Measurements from ENCODE around the gene SCN2B. TPM values are rescaled to one million over a fixed set of nuclear protein-coding genes. Genes with fewer than 3 reads are reported as not detected.

Gene SCN2B
- total and polyA plus RNA-seq, 8 donors, result 0.04 to 0.31 (median 0.06) TPM

GRCh38 chr11:118135796-118136165 is 40.7 kb downstream of the SCN2B start:
- Histone ChIP-seq H3K27me3 (no peaks in the 10 kb centered on the region), H3K4me3 (no peak overlapping the region), H3K4me1 (peaks cover 0 to 5% (median 0%) of the 10 kb centered on the region in 3 donors), H3K27ac (no peak overlapping the region), H3K9me3 (no peaks in the 10 kb centered on the region), H3K36me3 (no peaks in the 10 kb centered on the region)
- FAIRE-seq (no peak), DNase-seq (no peak), ATAC-seq (no peak)
- intact Hi-C loops (cut with DNase I), result no loop called here
- no peak for TF ChIP-seq CTCF (IDR thresholded peaks at IDR 0.05)
- WGBS, 2 donors, result 72 to 79% methylated on average over 3 to 5 of the region's 5 CpGs

GRCh38 chr11:118135051-118135795 is 41.2 kb downstream of the SCN2B start:
- Histone ChIP-seq H3K36me3 (no peaks in the 10 kb centered on the region), H3K27ac (no peak overlapping the region), H3K27me3 (no peaks in the 10 kb centered on the region), H3K4me1 (peaks cover 0 to 5% (median 0%) of the 10 kb centered on the region in 3 donors), H3K4me3 (no peak overlapping the region), H3K9me3 (no peaks in the 10 kb centered on the region)
- WGBS, 2 donors, result 71 to 73% methylated on average over 7 of the region's 7 CpGs
- intact Hi-C loops (cut with DNase I), result no loop called here
- DNase-seq (no peak), ATAC-seq (no peak), FAIRE-seq (no peak)
- TF ChIP-seq CTCF (IDR thresholded peaks at IDR 0.05), result no peak

GRCh38 chr11:118133816-118134215 is 42.6 kb downstream of the SCN2B start:
- ATAC-seq (no peak), FAIRE-seq (no peak), DNase-seq (no peak)
- no peak for TF ChIP-seq CTCF (IDR thresholded peaks at IDR 0.05)
- no peaks in the 10 kb centered on the region for H3K36me3 ChIP-seq
- WGBS, 2 donors, result 92 to 97% methylated on average over 10 of the region's 10 CpGs
- H3K27ac ChIP-seq, result no peak overlapping the region
- no peaks in the 10 kb centered on the region for H3K27me3 ChIP-seq
- H3K4me3 ChIP-seq, result no peak overlapping the region
- H3K9me3 ChIP-seq, result no peaks in the 10 kb centered on the region
- H3K4me1 ChIP-seq, result peaks cover 0 to 5% (median 0%) of the 10 kb centered on the region in 3 donors
- intact Hi-C loops (cut with DNase I), result no loop called here

- Histone ChIP-seq H3K9me3 (no peaks in the 10 kb centered on the region), H3K4me1 (peaks cover 0 to 5% (median 0%) of the 10 kb centered on the region in 3 donors), H3K4me3 (no peak overlapping the region), H3K27ac (no peak overlapping the region), H3K27me3 (no peaks in the 10 kb centered on the region), H3K36me3 (no peaks in the 10 kb centered on the region)
- intact Hi-C loops (cut with DNase I), result no loop called here
- TF ChIP-seq CTCF (IDR thresholded peaks at IDR 0.05), result no peak
- ATAC-seq, result peak in 3 of 4 donors; percentile 33 to 62 (median 38)
- no peak for DNase-seq
- no peak for FAIRE-seq
- 63 to 66% methylated on average over 15 of the region's 15 CpGs for WGBS, 2 donors
Observed at GRCh38 chr11:118132385-118133151, 43.9 kb downstream of the SCN2B start.

Measured in pancreas (tissue), 10 donors.